ENCODE results near the gene ASTN2.

GRCh38 chr9:116809656-116810055 is 605.2 kb downstream of the ASTN2 start:
- no peak for TF ChIP-seq CTCF (IDR thresholded peaks at IDR 0.05)
- TF ChIP-seq POLR2A (IDR thresholded peaks at IDR 0.05), result no peak

All from testis (tissue), 2 donors.